HG03460 (cell line): ENCODE results near the gene SLC16A12.
"Not testable (repeated sequence)": the region's sequence is repeated elsewhere in the genome, so short reads cannot be mapped to it uniquely, and the experiment has no call there.

Experiments used
- ATAC-seq: cut with Tn5 transposase; IDR thresholded peaks from one replicate; pipeline ENCODE4 v1.9.1; 2021; ENCODE audit not compliant: unreplicated experiment

The SLC16A12 gene

GRCh38 chr10:89549510-89549909, 14.1 kb upstream of the SLC16A12 start:
- ATAC-seq: no peak

- no peak for ATAC-seq
These were observed 13.3 kb upstream of the SLC16A12 start for GRCh38 chr10:89548673-89549072.

GRCh38 chr10:89547853-89548513, 12.6 kb upstream of the SLC16A12 start:
- ATAC-seq: no peak

GRCh38 chr10:89546651-89547050, 11.3 kb upstream of the SLC16A12 start:
- ATAC-seq: not testable (repeated sequence)

- ATAC-seq: no peak
These were observed 8.4 kb upstream of the SLC16A12 start for GRCh38 chr10:89543841-89544240.

GRCh38 chr10:89540420-89540949, 5.1 kb upstream of the SLC16A12 start:
- ATAC-seq: no peak

- no peak for ATAC-seq
These were observed 2.0 kb upstream of the SLC16A12 start for GRCh38 chr10:89537364-89537763.

GRCh38 chr10:89536013-89536354, 590 bp upstream of the SLC16A12 start:
- no peak for ATAC-seq

- ATAC-seq: no peak
These were observed 598 bp downstream of the SLC16A12 start for GRCh38 chr10:89534826-89535166.

GRCh38 chr10:89532476-89532875, 2.9 kb downstream of the SLC16A12 start:
- no peak for ATAC-seq

GRCh38 chr10:89531359-89531758, 4.0 kb downstream of the SLC16A12 start:
- ATAC-seq: no peak

- ATAC-seq: not testable (repeated sequence)
These were observed 5.7 kb downstream of the SLC16A12 start for GRCh38 chr10:89529711-89530110.

- no peak for ATAC-seq
These were observed 9.0 kb downstream of the SLC16A12 start for GRCh38 chr10:89526358-89526757.

GRCh38 chr10:89525556-89525955, 9.8 kb downstream of the SLC16A12 start:
- ATAC-seq: no peak

GRCh38 chr10:89524279-89524678, 11.1 kb downstream of the SLC16A12 start:
- no peak for ATAC-seq

GRCh38 chr10:89523274-89523673, 12.1 kb downstream of the SLC16A12 start:
- no peak for ATAC-seq

- no peak for ATAC-seq
These were observed 12.9 kb downstream of the SLC16A12 start for GRCh38 chr10:89522463-89522862.

GRCh38 chr10:89521368-89521767, 14.0 kb downstream of the SLC16A12 start:
- ATAC-seq: no peak

- no peak for ATAC-seq
These were observed 14.7 kb downstream of the SLC16A12 start for GRCh38 chr10:89520706-89521105.

- ATAC-seq: no peak
These were observed 16.2 kb downstream of the SLC16A12 start for GRCh38 chr10:89518876-89519842.

GRCh38 chr10:89518108-89518507, 17.3 kb downstream of the SLC16A12 start:
- no peak for ATAC-seq
